ENCODE data around the gene METTL3.
A peak's percentile ranks its signal among the peaks of the same experiment; 100 is the strongest.

The METTL3 gene

GRCh38 chr14:21476925-21477681 is 34.0 kb downstream of the METTL3 start, which contains the start of the genes RAB2B and TOX4:
TSS of gene RAB2B (minus strand) at chr14:21476959. CDS start at chr14:21476872, 87 bp downstream.
TSS of gene TOX4 (plus strand) at chr14:21477195. CDS start at chr14:21477279, 84 bp downstream.
- DNase-seq (ENCODE audit: low read depth in 2 of 2, low spot score in 1 of 2): peak; percentile 82 to 91

GRCh38 chr14:21476523-21476924 is 34.6 kb downstream of the METTL3 start:
- DNase-seq (ENCODE audit: low read depth in 2 of 2, low spot score in 1 of 2): peak; percentile 68 to 73

GRCh38 chr14:21475767-21476522 is 35.2 kb downstream of the METTL3 start:
- no peak for DNase-seq (ENCODE audit: low read depth in 2 of 2, low spot score in 1 of 2)

GRCh38 chr14:21467616-21468015 is 43.5 kb downstream of the METTL3 start:
- DNase-seq (ENCODE audit: low read depth in 2 of 2, low spot score in 1 of 2): no peak

- peak; percentile 97 to 99 for DNase-seq (ENCODE audit: low read depth in 2 of 2, low spot score in 1 of 2)
These were observed 55.0 kb downstream of the METTL3 start, which contains the start of gene CHD8 for GRCh38 chr14:21455912-21456667. TSS of gene CHD8 (minus strand) at chr14:21456123. CDS start at chr14:21431643, 24,480 bp downstream.

- no peak for DNase-seq (ENCODE audit: low read depth in 2 of 2, low spot score in 1 of 2)
These were observed 55.6 kb downstream of the METTL3 start for GRCh38 chr14:21455592-21455911.

GRCh38 chr14:21454843-21455544 is 56.1 kb downstream of the METTL3 start:
- no peak for DNase-seq (ENCODE audit: low read depth in 2 of 2, low spot score in 1 of 2)

GRCh38 chr14:21449899-21450216 is 61.3 kb downstream of the METTL3 start:
- DNase-seq (ENCODE audit: low read depth in 2 of 2, low spot score in 1 of 2): no peak

Measured in stimulated activated CD8-positive, alpha-beta memory T cell treated with anti-CD3 and anti-CD28 coated beads, Interleukin-4, amount 100 ng/mL, for 4 hours (primary cell).